Measurements from ENCODE around the gene FAM171A2. TPM values are rescaled to one million over a fixed set of nuclear protein-coding genes. Genes with fewer than 3 reads are reported as not detected.

Gene FAM171A2
- total RNA-seq, 1 experiment from 2014 or later, result 27.5 TPM

DNA sequence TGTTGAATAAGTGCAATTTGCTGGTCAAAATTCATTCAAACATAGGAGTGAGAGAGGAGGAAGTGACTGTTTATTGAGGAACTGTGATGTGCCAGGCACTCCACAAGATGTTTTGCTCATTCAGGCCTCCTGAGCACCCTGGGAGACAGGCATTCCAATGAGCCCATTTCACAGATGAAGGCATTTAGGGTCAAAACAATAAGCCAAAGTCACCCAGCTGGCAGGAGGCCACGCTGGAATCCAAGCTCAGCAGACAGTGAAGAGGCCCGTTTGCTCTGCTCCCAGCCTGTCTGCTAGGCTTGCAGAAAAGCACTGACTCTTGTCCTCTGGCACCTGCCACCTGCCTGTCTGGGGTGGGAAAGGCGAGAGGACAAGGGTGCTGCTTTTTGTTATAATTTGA, 28.9 kb downstream of the FAM171A2 start:
- H3K56ac ChIP-seq (ENCODE audit: insufficient read length, low read depth, low read length), result no peak overlapping the region
- WGBS (ENCODE audit: extremely low coverage, insufficient read length, low lambda C conversion rate), result no CpG with 5 or more reads among the region's 3 CpGs
- no peak overlapping the region for H3K27ac ChIP-seq (ENCODE audit: insufficient read length, low read depth, low read length)
- no peak overlapping the region for H3K14ac ChIP-seq (ENCODE audit: insufficient read depth, low read length)
- H3K27me3 ChIP-seq (ENCODE audit: insufficient read depth, low read length), result no peaks in the 10 kb centered on the region
- no peak overlapping the region for H3T11ph ChIP-seq (ENCODE audit: low read length)
- no peak overlapping the region for H4K8ac ChIP-seq (replicated peaks; ENCODE audit: insufficient read length, low read depth, low read length)
- H3K4me1 ChIP-seq (ENCODE audit: insufficient read depth, low read length), result no peaks in the 10 kb centered on the region
- H3K79me2 ChIP-seq (ENCODE audit: insufficient read depth, low read length), result no peaks in the 10 kb centered on the region
- no peak overlapping the region for H3K4me2 ChIP-seq (ENCODE audit: insufficient read depth, insufficient read length, low read length)
- H3K4ac ChIP-seq (ENCODE audit: low read depth, low read length), result no peak overlapping the region
- no peak overlapping the region for H3K27ac Mint-ChIP-seq
- no peaks in the 10 kb centered on the region for H3K79me1 ChIP-seq (ENCODE audit: insufficient read depth, low read depth, low read length, poor library complexity, severe bottlenecking)
- H3K9me3 Mint-ChIP-seq, result no peaks in the 10 kb centered on the region
- H2BK120ac ChIP-seq (ENCODE audit: low read depth, low read length, poor library complexity, severe bottlenecking), result no peak overlapping the region
- peak; percentile 39 for DNase-seq
- no peak overlapping the region for H2AFZ ChIP-seq (ENCODE audit: low read length)
- H4K5ac ChIP-seq (ENCODE audit: insufficient read length, low read depth, low read length), result no peak overlapping the region
- no peak overlapping the region for H3K4me3 Mint-ChIP-seq
- peaks cover 1% of the 10 kb centered on the region; the same call in 1 of the 2 replicates for H3K27me3 Mint-ChIP-seq (ENCODE audit: low read depth)
- no peaks in the 10 kb centered on the region for H3K36me3 Mint-ChIP-seq (ENCODE audit: insufficient read depth in 1 of 3, low read depth in 3 of 3)
- H2BK20ac ChIP-seq (ENCODE audit: low read depth, low read length, poor library complexity, severe bottlenecking), result no peak overlapping the region
- no peaks in the 10 kb centered on the region for H3K23me2 ChIP-seq (ENCODE audit: insufficient read length, low read depth, low read length, poor library complexity, severe bottlenecking)
- H2BK12ac ChIP-seq (ENCODE audit: insufficient read length, low read depth, low read length), result no peak overlapping the region
- no peak overlapping the region for H2AK5ac ChIP-seq (ENCODE audit: insufficient read length, low read length)
- H3K18ac ChIP-seq (ENCODE audit: insufficient read length, low read depth, low read length), result no peak overlapping the region
- H2BK5ac ChIP-seq (ENCODE audit: insufficient read length, low read length), result no peak overlapping the region
- no peak overlapping the region for H4K91ac ChIP-seq (ENCODE audit: insufficient read length, low read depth, low read length)
- H3K4me1 Mint-ChIP-seq, result peaks cover 13 to 15% of the 10 kb centered on the region in 2 experiments
- H4K20me1 ChIP-seq (ENCODE audit: control insufficient read depth, insufficient read depth, insufficient read length), result no peaks in the 10 kb centered on the region
- no peak overlapping the region for H2BK15ac ChIP-seq (ENCODE audit: low read depth, low read length)
- H3K23ac ChIP-seq (ENCODE audit: insufficient read length, low read depth, low read length), result no peak overlapping the region
- H3K9me3 ChIP-seq (ENCODE audit: control insufficient read depth, low read depth, low read length), result no peaks in the 10 kb centered on the region
- no peak overlapping the region for H3K9ac ChIP-seq (ENCODE audit: extremely low read depth, insufficient read length, low read length)
- TF ChIP-seq, protein P1, sequence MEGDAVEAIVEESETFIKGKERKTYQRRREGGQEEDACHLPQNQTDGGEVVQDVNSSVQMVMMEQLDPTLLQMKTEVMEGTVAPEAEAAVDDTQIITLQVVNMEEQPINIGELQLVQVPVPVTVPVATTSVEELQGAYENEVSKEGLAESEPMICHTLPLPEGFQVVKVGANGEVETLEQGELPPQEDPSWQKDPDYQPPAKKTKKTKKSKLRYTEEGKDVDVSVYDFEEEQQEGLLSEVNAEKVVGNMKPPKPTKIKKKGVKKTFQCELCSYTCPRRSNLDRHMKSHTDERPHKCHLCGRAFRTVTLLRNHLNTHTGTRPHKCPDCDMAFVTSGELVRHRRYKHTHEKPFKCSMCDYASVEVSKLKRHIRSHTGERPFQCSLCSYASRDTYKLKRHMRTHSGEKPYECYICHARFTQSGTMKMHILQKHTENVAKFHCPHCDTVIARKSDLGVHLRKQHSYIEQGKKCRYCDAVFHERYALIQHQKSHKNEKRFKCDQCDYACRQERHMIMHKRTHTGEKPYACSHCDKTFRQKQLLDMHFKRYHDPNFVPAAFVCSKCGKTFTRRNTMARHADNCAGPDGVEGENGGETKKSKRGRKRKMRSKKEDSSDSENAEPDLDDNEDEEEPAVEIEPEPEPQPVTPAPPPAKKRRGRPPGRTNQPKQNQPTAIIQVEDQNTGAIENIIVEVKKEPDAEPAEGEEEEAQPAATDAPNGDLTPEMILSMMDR (conservative IDR thresholded peaks at IDR 0.05), result no peak

Data from H9 (cell line).